Neural cell (in vitro differentiated cells): ENCODE results near the gene TMEM272.

Experiments
- EP300 ChIP-seq: fragments of 450-650 bp; conservative IDR thresholded peaks from 2 replicates; pipeline ENCODE4 v1.6.1; 2014; ENCODE audit warnings: antibody characterized with exemption, mild to moderate bottlenecking, moderate library complexity; ENCODE audit not compliant: poor library complexity, severe bottlenecking
- EZH2 ChIP-seq: fragments of 200-600, 300-800 bp; shearing (Covaris generic), sonication (generic); IDR thresholded peaks from 2 replicates; pipeline ENCODE4 v1.6.1; 2014; ENCODE audit warnings: antibody characterized with exemption, low read length, borderline replicate concordance, mild to moderate bottlenecking; ENCODE audit not compliant: insufficient read depth, poor library complexity, severe bottlenecking
- RAD21 ChIP-seq: fragments of 450-650 bp; conservative IDR thresholded peaks from 2 replicates; pipeline ENCODE4 v1.6.1; 2014; ENCODE audit warnings: antibody characterized with exemption, mild to moderate bottlenecking, moderate library complexity
- SMC3 ChIP-seq: fragments of 450-650 bp; conservative IDR thresholded peaks from 2 replicates; pipeline ENCODE4 v1.6.1; 2014; ENCODE audit warnings: antibody characterized with exemption, mild to moderate bottlenecking, moderate library complexity; ENCODE audit not compliant: poor library complexity
- TF ChIP-seq, protein P1 (sequence below): fragments of 450-650 bp; IDR thresholded peaks from 2 replicates; pipeline ENCODE4 v1.5.1; 2014; ENCODE audit warnings: antibody characterized with exemption, mild to moderate bottlenecking, moderate library complexity; ENCODE audit not compliant: poor library complexity, severe bottlenecking

- TF ChIP-seq, protein P1, sequence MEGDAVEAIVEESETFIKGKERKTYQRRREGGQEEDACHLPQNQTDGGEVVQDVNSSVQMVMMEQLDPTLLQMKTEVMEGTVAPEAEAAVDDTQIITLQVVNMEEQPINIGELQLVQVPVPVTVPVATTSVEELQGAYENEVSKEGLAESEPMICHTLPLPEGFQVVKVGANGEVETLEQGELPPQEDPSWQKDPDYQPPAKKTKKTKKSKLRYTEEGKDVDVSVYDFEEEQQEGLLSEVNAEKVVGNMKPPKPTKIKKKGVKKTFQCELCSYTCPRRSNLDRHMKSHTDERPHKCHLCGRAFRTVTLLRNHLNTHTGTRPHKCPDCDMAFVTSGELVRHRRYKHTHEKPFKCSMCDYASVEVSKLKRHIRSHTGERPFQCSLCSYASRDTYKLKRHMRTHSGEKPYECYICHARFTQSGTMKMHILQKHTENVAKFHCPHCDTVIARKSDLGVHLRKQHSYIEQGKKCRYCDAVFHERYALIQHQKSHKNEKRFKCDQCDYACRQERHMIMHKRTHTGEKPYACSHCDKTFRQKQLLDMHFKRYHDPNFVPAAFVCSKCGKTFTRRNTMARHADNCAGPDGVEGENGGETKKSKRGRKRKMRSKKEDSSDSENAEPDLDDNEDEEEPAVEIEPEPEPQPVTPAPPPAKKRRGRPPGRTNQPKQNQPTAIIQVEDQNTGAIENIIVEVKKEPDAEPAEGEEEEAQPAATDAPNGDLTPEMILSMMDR: no peak
- TF ChIP-seq EZH2 (no peak), RAD21 (no peak), EP300 (no peak), SMC3 (no peak)
Observed at GRCh38 chr13:51881296-51881695, 36.3 kb upstream of the TMEM272 start.
